Colon (tissue), 2 donors: ENCODE data around the gene GRK6.
"Not testable (repeated sequence)": the region's sequence is repeated elsewhere in the genome, so short reads cannot be mapped to it uniquely, and the experiment has no call there.

ENCODE experiments used
- FAIRE-seq: peaks from 2 replicates; lab custom pipeline; 2012; peaks lifted over from hg19 to GRCh38; lab: Jason Lieb, UNC
- donor health status: control.
- donor health status: control.

The GRK6 gene

DNA sequence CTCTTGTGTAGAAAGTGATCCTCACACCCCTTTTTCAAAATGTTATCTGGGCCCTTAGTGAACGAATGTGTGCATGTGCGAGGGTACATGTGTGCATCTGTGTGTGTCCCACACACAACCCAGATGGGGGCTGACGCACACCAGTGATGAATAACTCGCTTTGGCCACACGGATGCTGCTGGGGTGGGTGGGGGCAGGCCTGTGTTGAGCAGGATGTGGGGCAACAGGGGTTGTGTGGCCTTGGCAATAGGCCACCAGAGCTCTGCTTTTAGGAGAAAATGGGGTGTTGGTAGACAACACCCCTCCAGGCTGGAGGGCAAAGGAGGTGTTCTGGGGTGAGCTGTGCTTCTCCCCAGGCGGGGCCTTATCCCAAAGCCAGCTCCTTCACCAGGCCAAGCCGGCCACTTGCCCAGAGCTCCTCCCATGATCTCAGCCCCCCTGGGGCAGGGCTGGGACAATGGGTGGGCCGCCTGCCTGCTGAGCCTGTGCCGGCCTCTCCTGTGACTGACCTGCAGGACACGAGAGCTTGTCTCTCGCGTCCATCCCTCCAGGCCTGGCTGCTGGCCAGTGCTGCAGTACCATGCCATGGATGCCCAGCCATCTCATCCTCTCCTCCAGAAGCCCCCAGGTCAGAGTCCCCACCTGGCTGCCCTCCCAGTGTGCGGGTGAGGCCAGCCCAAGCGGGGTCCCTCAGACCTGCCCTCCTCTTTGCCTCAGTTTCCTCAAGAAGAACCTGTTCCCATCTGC is 45.3 kb downstream of the GRK6 start:
- FAIRE-seq, result no peak

DNA sequence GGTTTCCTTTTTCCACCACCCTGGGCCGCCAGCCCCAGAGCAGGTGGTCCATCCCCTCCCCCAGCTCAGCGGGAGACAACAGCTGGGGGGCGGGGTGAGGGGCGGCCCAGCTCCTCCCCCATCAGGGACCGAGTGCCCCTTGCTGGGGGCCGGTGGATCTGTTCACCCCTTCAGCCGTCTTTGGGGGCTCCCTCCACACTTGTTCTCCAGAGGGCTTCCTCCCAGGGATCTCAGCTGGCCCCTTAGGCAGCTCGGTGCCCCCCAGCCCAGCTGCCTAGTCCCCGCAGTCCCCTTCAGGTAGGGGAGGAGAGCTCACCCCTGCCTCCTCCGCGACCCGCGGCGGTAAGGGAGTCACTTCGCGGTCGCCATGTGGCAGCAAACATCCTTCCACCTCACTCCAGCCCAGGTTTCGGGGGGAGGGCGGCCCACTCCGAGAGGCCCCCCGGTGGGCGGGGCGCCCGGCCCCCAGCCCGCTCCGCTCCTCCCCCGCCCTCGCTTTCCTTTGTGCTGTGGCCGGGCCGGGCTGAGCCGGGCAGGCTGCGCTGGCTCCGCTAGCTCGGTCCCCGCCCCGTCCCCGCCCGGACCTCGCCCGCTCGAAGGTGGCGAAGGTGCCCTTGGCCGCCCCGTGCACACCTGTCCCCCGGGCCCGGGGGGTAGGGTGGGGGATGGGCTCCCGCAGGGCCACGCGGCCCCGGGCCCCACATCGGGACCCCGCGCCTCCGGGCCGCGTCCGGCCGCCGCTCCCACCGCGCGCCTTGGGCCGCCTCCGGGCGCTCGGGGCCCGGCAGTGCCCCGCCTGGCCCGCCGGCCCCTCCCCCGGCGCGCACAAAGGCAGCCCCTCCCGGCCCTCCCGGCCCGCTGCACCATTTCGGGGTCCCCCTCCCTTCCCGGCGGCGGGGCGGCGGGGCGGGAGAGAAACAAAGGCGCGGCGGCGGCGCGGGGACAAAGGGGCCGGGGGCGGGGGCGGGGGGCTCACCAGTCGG is 46.3 kb downstream of the GRK6 start:
- no peak for FAIRE-seq

DNA sequence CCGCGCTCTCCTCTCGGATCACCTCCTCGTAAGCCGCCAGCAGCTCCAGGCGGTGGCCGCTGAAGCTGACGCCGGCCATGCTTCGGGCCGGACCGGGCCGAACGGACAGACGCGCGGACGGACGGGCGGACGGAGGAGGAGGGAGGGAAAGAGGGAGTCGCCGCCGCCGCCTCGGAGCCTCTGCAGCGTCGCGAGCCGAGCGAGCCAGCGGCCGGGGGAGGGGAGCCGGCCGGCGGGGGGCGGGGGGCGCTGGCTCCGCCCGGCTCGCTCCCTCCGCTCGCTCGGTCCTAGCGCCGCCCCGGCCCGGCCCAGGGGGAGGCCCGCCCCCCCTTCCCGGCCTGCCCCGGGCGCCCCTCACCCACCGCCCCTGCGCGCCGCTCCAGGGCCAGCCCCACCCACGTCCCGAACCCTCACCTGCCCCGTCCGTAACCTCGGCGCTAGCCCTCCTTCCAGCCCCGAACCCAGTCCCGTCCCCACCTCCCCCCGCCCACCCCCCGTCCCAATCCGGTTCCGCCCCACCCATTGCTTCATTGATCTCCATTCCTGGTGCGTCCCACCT is 47.0 kb downstream of the GRK6 start, which contains the start of gene DBN1:
Gene DBN1, minus strand, starts transcription at position 192 of the 559 bp plus-strand sequence. Its CDS starts 113 bp downstream, at position 79.
- FAIRE-seq, result no peak

DNA sequence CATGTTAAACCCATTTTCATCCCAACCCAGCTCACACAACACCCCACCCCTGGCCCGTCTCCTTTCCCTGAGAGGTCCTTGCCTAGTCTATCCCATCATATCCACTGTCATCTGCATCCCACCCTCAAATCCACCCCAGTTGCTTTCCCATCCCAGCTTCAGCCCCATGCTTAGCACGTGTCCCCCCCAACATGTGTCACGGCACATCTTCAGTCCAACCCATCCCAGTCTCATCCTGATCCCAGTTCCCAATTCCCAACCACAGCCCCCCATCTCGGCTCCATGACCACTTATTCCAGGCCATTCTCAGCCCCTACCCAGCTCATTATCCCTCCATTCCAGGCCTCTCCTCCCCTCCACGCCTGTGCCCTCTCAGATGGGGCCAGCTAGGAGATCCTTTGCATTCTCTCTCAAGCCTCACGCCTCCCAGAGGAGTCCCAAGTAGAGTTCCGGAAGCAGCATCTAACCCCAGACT is 47.6 kb downstream of the GRK6 start:
- no peak for FAIRE-seq

DNA sequence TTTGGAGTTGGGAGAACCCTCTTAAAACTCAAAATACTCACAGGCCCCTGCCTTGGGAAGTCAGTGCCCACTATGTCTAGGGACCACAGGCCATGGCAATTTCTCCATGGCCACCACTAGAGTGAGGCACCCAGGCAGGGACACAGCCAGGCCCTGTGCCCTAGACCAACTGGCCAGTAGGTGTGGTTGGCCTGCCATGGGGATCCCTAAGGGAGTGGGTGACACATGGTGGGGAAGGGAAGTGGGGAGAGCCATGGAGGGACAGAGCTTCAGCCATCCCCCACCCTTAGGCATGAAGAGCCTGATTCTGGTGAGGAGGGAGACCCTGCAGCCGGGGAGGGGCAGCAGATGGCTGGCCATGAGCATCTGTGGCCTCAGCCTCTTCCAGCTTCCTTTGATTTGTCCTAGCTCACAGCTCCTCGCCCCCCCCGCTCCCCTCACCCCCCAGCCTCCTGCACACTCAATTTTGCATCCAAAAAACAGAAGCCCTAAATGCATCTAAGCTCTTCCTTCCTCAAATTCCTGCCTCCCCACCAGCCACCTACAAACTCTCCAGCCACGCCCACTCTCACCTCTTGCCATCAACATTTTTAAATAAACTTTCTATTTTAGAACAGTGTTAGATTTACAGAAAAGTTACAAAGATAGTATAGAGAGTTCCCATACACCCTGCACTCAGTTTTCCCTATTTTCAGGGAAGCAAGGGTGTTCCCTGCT is 48.5 kb downstream of the GRK6 start:
- FAIRE-seq, result no peak

DNA sequence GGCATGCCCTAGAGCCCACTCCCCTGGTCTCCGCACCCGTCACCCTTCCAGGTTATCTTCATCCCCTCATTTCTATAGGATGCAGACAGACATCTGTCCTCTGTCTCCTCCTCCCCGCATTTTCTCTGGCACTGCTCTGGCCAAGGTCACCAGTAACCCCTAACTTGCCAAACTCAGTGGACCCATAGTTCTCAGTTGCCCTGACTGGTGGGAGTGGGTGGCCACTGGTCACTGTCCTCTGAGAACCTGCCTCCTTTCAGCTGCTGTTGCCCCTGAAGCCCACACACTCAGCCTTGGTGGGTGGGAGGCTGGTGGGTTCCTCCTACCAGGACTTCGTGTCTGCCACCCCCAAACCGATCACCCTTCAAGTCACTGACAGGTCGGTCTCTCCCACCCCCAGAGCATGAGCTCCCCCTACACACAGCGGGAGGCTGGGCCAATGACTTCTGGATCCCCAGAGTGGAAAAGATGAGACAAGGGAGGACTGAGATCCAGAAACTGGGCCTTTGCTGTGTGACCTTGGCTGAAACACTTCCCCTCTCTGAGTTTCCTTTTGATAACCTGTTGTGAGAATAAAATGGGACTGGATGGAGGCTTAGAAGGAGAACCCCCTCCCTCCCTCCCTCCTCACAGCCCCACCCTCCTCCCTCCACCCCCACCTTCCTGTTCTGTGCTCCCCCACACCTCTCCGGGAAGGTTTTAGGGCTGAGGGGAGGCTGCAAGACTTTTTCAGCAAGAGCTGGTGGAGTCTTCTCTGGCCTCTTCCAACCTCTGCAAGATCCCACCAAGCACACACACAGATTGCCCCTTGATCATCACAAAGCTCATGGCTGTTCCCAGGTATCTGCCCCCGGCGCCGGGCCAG is 49.3 kb downstream of the GRK6 start:
- FAIRE-seq, result no peak

DNA sequence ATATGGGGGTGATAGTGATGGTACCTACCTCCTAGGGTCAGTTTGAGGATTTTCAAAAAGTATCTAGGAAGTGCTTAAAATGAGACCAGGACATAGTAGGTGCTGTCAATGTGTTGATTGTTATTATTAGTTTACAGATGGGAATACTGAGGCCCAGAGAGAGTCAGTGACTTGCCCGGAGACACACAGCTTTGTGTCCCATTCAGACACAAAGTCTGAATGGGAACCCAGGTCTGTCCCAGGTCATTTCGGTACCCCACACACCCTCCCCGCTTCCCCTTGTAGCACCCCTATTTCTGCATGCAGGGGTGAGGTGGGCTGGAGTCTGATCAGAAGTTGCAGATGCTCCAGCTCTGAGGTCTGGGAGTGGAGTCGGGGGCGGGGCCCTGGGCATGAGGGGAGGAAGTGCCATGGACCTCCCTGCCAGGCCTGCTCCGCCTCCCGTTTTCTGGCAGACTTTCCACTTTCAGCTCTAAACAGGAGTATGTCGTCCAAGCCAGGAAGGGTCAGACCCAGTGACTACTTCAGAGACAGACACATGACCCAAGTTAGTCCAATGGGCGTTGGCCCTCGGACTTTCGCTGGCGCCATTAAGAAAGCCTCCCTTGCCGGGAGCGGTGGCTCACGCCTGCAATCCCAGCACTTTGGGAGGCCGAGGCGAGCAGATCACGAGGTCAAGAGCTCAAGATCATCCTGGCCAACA is 50.2 kb downstream of the GRK6 start:
- FAIRE-seq, result no peak

DNA sequence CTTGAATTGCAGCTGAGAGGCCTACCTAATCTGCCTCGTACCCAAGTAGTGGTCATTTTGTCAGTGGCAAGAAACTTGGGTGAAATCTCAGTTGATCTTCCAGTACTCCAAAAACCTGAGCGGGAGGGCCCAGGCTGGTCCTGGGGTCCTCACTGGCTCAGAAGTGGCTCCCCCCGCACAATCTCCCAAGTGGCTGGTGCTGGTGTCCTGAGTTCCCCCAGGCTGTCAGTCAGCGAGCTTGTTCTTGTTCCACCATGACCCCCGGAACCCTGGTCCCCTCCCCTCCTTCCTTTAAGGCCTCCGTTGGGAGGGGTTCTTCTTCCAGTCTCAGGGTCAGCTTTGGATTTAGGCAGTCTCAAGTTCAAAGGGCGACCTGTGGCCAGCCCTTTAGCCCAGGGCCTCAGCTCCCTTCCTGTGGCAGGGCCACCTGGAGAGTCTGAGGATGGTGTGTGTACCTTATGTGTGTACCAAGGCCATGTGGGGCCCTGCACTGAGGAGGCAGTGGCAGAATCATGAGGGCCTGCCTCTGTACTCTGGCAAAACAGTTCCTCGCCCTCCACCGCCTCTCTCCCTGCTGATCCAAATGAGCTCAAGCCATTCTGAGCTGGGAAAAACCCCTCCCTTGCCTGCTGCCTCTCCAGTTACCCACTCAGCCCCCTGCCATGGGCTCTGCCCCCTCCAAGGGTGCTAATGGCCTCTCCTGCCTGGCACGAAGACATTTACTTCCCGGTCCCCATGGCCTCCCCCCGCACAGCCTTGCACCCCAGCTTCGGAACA is 51.4 kb downstream of the GRK6 start:
- FAIRE-seq, result no peak

DNA sequence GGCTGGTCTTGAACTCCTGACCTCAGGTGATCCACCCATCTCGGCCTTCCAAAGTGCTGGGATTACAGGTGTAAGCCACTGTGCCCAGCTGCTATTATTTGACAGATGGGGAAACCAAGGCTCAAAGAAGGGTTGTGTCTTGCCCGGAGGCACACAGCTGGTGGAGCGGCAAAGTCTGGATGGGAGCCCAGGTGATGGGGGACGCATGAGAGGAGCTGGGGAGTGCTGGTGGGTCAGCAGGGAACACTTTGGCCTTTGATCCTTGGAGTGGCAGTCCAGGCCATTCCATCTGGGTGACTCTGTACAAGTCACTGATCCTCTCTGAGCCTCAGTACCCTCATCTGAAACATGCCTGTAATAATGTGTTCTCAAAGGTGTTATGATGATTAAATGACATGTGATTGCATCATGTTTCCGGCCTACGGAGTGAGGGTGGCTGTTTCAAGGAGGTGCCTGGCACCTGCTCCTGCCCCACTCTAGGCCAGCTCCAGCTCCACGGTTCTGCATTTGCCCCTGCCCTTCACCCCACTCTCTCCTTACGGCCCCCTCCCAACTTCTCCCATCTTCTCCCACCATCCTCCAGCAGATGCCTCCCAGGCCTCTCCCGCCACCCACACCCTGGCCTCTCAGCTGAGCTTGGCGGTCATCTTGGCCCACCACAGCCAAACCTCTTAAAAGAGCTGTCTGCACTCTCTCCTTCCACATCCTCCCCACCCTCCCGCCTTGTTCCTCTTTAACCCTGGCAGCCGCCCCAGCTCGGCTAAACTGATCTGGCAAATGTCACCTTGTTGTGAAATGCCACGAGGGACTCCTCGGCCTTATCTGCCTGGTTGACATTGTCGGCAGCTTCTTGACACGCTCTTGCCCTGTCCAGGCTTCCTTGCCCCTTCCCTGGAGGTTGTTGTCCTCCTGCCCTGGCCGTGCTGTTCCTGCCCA is 52.5 kb downstream of the GRK6 start:
- no peak for FAIRE-seq

DNA sequence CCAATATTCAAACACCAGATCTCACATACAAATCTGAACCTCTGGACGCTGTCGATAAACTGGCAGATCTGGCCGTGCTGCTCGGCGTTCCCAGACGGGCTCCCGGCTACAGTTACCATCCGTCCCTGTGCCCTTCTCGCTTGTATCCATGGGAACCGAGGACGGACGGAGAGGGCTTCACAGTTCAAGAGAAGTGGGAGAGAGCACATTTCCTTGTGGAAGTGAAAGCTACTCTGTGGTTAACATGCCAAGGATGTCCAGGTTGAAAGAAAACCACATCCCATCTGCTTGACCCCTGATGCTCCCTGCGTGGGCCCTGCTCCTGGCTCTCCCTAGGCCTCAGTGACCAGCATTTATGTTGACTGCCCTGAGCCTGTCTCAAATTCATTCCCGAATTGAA is 53.3 kb downstream of the GRK6 start:
- FAIRE-seq, result no peak

DNA sequence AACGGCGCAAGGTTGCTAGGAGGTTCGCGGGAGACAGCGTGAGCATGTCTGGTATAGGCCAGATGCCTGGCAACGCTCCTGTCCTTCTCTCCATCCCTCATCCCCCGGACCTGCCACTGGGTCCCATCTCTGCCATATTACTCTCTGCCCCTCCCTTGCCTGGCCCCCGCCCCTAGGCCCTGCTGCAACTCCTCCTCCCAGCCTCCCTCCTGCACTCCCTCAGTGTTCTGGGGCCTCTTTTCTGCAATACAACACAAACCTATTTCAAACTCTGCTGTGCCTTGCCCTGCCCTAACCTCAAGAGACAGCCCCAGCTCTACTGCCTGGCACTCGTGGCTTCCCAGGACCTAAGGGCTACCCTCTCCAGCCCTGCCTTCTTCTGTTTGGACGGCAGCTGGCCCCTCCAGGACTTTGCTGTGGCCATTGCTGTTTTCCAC is 55.9 kb downstream of the GRK6 start:
- no peak for FAIRE-seq

DNA sequence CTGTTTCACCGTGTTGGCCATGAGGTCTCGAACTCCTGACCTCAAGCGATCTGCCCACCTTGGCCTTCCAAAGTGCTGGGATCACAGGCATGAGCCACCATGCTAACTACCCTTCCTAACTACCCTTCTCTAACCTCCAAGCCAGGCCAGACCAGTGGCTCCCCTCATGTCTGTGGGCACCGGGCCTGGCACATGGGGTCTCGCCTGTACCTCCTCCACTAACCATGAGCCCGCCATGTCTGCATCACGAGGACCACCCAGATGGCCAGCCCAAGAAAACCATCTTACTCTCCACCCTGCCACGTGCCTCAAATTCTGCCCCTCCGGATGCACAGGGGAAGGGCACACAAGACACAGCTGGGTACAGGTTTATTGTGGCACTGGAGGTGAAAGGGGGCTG is 56.6 kb downstream of the GRK6 start:
- FAIRE-seq, result no peak

DNA sequence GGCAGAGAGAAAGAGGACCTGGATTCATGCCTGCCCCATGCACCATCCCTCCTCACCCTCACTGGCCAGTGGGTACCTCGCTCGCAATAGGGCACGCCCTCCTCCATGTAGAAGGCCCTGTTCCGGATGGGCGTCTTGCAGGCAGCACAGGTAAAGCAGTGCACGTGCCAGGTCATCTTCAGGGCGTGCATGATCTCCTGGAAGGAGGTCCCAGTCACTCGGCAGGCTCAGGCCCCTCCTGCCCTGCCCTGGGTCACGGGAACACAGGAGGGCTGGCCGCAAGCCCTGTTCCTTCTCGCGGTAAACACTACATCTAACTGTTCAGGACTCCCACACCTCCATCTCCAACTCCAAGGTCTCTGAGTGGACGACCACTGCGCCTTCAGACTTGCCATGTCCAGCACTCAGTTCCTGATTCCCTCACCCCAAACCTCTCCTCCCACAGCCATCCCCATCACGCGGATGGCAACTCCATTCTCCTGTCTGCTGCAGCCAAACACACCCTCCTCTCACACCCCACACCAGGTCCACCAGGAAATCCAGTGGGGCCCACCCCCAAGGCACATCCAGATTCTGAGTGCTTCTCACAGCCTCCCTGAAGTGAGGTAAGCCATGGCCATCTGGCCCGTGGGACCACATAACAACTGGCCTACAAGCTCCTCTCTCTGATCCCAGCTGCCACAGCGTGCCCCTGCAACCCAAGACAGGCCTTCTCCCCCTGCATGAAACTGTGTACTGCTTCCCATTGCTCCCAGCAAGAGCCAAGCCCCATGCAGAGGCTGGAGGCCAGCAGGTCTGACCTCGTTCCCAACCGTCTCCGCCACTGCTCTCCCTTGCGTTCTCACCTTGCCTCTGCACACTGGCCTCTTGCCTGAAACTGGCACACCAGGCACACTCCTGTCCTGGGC is 57.8 kb downstream of the GRK6 start:
- FAIRE-seq, result no peak

DNA sequence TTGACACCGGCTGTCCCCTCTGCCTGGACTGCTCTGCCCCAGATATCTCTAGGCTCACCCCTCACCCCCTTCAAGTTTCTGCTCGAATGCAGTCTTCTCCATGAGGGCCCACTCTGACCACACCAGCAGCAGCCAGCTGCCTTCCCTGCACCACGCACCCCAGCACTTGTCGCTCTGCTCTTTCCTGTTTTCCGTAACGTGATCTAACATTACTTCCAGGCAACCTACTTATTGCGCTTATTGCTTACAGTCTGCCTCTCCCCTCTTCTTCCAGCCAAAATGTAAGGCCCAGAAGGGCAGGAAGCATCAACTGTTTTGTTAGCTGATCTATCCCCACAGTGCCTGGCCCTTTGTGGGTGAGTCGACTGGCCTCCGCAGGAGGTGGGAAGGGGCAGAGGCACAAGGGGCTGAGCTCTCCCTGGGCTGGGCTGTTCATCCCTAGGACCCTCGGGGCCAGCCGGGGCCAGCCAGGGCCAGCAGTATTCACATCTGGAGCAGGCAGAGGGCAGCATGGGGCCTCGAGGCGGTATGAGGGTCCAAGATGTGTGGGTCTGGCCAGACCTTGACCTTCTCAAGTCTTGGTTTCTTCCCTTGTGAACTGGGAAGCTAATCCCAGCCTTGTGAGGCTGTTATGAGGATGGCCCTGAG is 58.5 kb downstream of the GRK6 start:
- no peak for FAIRE-seq

DNA sequence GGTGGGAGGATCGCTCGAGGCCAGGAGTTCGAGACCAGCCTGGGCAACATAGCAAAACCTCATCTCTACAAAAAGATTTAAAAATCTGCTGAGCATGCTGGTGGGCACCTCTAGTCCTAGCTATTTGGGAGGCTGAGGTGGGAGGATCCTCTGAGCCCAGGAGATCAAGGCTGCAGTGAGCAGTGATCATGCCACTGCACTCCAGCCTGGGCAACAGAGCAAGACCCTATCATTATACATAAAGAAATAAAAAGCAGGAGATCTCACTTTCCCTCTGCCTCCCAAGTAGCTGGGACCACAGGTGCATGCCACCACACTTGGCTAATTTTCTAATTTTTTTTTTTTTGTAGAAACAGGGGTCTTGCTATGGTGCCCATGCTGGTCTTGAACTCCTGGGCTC is 59.3 kb downstream of the GRK6 start:
- not testable (repeated sequence) for FAIRE-seq

DNA sequence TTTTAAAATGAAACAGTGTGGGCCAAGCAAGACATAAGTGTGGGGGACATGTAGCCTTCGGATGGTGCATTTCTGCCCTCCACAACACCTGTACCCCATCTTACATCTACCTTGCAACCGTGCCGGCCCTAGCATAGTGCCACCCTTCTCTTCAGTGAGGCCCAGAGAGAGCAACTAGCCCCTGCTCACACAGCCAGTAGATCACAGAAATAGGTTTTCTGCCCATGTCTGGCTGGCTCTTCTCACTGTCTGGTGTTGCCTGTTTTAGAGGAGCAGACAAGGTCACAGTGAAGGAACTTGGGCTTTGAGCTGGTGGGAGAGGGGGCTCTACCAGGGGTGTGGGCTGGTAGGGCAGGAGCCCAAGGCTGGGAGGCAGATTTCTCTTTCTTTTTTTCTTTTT is 59.8 kb downstream of the GRK6 start:
- FAIRE-seq, result no peak

DNA sequence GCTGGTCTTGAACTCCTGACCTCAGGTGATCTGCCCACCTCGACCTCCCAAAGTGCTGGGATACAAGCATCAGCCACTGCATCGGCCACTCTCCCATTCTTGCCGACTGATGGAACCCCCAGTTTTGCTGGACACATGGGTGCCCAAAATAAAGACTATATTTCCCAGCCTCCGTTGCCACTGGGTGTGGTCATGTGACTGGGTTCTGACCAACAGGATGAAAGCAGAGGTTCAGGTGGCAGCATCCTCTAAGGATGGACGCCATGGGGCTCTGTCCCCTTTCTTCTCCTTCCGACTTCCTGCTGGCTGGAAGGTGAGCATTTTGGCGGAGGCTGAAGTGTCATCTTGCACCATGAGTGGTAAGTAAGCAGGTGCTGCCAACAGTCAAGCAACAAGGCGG is 60.7 kb downstream of the GRK6 start:
- FAIRE-seq, result no peak
